ENCODE measurements around the gene TEX264.

TEX264 gene

GRCh38 chr3:51720292-51721061 lies 49.4 kb downstream of the TEX264 start:
- no peak for TF ChIP-seq CTCF (IDR thresholded peaks at IDR 0.05)

- TF ChIP-seq CTCF (IDR thresholded peaks at IDR 0.05): no peak
These were observed 50.2 kb downstream of the TEX264 start for GRCh38 chr3:51721062-51721745.

DNA sequence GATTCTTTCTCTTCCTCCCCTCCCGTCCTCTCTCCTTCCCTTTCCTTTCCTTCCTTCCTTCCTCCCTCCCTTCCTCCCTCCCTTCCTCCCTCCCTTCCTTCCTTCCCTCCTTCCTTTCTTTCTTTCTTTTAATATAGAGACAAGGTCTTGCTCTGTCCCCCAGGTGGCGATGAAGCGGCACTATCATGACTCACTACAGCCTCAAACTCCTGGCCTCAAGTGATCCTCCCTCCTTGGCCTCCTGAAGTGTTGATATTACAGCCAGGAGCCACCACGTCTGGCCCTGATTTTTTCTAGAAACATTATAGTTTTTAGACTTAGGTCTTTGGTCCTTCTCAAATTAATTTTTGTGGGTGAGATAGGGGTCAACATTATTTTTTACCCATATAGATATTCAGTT lies 51.3 kb downstream of the TEX264 start:
- TF ChIP-seq CTCF (IDR thresholded peaks at IDR 0.05): no peak

DNA sequence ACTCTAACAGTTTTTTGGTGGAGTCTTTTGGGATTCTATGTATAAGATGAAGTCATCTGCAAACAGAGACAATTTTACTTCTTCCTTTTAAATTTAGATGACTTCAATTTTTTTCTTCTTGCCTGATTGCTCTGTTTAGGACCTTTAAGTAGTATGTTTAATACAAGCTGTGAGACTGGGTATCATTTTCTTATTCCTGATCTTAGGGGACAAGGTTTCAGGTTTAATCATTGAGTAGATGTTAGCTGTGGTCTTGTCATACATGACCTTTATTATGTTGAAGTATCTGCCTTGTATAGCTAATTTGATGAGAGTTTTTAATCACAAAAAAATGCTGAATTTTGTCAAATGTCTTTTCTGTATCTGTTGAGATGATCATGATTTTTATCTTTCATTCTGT lies 56.4 kb downstream of the TEX264 start:
- no peak for TF ChIP-seq CTCF (IDR thresholded peaks at IDR 0.05)

DNA sequence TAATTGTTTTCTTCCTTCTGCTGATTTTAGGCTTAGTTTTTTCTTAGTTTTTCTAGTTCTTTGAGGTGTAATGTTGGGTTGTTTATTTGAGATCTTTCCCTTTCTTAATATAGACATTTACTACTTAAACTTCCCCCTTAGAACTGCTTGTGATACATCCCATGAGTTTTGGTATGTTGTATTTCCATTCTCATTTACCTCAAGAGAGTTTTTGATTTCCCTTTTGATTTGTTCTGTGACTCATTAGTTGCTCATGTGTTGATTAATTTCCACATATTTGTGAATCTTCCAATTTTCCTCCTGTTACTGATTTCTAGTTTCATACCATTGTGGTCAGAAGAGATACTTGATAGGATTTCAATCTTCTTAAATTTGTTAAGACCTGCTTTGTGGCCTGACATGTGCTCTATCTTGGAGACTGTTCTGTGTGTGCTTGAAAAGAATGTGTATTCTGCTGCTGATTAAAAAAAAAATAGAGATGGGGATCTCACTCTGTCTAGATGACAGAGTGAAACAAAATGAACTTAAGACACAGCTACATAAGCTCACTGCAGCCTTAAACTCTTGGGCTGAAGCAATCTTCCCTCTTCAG lies 58.1 kb downstream of the TEX264 start:
- TF ChIP-seq CTCF (IDR thresholded peaks at IDR 0.05): no peak

- no peak for TF ChIP-seq CTCF (IDR thresholded peaks at IDR 0.05)
These were observed 63.0 kb downstream of the TEX264 start for GRCh38 chr3:51733859-51734571.

DNA sequence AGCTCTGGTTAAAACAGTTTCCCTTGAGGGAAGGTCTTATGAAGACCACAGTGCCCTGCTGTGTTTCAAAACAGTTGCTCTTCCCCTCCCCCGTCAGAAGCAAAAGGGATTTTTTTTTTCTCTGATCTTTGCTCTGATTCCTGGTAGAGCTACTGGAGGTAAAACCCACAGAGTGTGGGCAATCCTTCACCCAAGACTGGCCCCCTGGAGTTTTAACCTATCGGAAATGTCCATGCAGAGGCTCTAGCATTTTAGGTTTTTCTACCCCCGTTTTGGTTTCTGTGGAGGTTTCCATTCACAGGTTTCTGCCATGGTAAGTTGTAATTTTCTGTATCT lies 63.5 kb downstream of the TEX264 start:
- no peak for TF ChIP-seq CTCF (IDR thresholded peaks at IDR 0.05)
